ENCODE data around the gene ROBO3. TPM values are rescaled to one million over a fixed set of nuclear protein-coding genes. Genes with fewer than 3 reads are reported as not detected.

ROBO3 gene
- total and polyA plus RNA-seq, 2 of the 8 experiments (the other 6 are each of a cell fraction or from before 2014, with no cell fraction given) = 12.1 to 24.6 TPM

GRCh38 chr11:124923296-124923695, 58.1 kb downstream of the ROBO3 start (continued):
- TF ChIP-seq, protein P1, sequence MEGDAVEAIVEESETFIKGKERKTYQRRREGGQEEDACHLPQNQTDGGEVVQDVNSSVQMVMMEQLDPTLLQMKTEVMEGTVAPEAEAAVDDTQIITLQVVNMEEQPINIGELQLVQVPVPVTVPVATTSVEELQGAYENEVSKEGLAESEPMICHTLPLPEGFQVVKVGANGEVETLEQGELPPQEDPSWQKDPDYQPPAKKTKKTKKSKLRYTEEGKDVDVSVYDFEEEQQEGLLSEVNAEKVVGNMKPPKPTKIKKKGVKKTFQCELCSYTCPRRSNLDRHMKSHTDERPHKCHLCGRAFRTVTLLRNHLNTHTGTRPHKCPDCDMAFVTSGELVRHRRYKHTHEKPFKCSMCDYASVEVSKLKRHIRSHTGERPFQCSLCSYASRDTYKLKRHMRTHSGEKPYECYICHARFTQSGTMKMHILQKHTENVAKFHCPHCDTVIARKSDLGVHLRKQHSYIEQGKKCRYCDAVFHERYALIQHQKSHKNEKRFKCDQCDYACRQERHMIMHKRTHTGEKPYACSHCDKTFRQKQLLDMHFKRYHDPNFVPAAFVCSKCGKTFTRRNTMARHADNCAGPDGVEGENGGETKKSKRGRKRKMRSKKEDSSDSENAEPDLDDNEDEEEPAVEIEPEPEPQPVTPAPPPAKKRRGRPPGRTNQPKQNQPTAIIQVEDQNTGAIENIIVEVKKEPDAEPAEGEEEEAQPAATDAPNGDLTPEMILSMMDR (IDR thresholded peaks at IDR 0.05; ENCODE audit: control extremely low read depth in 1 of 3, insufficient read depth in 1 of 3, low read depth in 1 of 3, low read length in 3 of 3) = no peak

Measured in H1 (cell line).